ENCODE data around the gene CCDC57.

DNA sequence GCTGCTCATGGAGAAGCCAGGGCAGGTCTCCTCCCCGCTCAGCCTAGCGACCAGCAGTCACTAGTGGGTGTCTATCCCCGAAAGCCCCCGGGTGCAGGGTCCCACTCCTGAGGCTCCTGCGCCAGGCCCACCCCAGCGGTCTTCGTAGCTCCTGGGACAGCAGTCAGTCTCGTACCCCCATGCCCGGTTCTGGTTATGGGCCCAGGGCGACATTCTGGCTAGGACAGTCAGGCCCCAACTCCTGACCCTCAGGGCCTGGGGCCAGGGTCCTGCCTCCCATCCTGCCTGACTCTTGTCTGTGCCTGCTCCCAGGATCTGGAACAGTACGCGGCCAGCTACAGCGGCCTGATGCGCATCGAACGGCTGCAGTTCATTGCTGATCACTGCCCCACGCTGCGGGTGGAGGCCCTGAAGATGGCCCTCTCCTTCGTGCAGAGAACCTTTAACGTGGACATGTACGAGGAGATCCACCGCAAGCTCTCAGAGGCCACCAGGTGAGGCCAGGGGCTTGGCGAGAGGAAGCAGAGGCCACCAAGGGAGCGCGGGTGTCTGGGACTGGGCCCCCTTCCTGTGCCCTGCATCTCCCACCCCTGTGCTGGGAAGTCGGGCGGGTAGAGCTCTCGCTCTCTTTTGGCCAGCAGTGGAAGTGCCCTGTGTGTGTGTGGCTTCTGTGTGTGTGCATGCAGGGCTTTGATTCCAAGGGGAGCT is 158.9 kb downstream of the CCDC57 start:
- TF ChIP-seq FOXP2 (optimal IDR thresholded peaks at IDR 0.05; ENCODE audit: borderline replicate concordance, extremely low read depth, extremely low read length, insufficient read depth) (no peak), SIN3A (IDR thresholded peaks at IDR 0.05; ENCODE audit: borderline replicate concordance, insufficient read depth, low read length) (no peak)
- TF ChIP-seq, protein P1, sequence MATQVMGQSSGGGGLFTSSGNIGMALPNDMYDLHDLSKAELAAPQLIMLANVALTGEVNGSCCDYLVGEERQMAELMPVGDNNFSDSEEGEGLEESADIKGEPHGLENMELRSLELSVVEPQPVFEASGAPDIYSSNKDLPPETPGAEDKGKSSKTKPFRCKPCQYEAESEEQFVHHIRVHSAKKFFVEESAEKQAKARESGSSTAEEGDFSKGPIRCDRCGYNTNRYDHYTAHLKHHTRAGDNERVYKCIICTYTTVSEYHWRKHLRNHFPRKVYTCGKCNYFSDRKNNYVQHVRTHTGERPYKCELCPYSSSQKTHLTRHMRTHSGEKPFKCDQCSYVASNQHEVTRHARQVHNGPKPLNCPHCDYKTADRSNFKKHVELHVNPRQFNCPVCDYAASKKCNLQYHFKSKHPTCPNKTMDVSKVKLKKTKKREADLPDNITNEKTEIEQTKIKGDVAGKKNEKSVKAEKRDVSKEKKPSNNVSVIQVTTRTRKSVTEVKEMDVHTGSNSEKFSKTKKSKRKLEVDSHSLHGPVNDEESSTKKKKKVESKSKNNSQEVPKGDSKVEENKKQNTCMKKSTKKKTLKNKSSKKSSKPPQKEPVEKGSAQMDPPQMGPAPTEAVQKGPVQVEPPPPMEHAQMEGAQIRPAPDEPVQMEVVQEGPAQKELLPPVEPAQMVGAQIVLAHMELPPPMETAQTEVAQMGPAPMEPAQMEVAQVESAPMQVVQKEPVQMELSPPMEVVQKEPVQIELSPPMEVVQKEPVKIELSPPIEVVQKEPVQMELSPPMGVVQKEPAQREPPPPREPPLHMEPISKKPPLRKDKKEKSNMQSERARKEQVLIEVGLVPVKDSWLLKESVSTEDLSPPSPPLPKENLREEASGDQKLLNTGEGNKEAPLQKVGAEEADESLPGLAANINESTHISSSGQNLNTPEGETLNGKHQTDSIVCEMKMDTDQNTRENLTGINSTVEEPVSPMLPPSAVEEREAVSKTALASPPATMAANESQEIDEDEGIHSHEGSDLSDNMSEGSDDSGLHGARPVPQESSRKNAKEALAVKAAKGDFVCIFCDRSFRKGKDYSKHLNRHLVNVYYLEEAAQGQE (IDR thresholded peaks at IDR 0.05; ENCODE audit: insufficient read depth in 1 of 2, low read depth in 2 of 2, low read length in 2 of 2) = no peak

Measured in PFSK-1 (cell line).